HUDEP-2 (cell line): ENCODE results near the gene RFX4.
"Not testable (repeated sequence)": the region's sequence is repeated elsewhere in the genome, so short reads cannot be mapped to it uniquely, and the experiment has no call there.

Experiments
- DNase-seq, 76 experiments: peaks; one replicate each; lab custom pipeline; 2025; ENCODE audit not compliant: unreplicated experiment in 76 of 76; lab: John Stamatoyannopoulos, UW

RFX4 gene

GRCh38 chr12:106685381-106685780, 102.6 kb downstream of the RFX4 start:
- DNase-seq, result no peak

- no peak for DNase-seq
Observed at GRCh38 chr12:106687672-106688071, 104.9 kb downstream of the RFX4 start.

DNA sequence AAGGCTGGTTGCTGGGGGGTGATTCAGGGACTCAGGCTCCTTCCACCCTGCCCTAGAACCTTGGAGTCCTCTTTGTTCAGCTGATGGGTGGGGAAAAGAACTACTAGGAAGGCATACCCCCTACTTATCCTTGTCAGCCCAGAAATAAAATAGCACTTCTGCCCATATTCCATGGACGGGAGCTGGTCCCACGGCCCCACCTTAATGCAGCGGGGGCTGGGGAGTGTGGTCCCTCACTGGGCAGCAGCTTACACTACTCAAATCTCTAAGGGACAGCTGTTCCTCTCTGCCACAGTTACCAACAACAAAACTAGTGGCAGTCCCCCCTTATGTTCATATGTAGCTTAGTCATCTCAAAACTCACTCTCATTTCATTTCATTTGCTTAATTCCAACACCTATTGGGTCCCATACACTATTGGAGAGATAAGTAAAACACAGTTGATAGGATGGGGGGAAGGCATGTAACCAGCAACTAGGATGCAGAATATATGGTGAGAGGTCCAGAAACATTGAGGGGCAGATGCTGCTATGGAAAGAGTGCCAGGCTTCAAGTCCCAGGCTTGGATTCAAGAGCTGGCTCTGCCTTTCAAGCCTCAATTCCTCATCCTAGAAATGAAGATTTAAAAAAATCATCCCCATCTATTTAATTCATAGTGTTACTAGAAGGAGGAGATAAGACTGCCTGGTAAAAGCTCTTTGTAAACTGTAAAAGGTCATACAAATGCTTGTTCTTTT, 107.9 kb downstream of the RFX4 start:
- DNase-seq, result no peak

DNA sequence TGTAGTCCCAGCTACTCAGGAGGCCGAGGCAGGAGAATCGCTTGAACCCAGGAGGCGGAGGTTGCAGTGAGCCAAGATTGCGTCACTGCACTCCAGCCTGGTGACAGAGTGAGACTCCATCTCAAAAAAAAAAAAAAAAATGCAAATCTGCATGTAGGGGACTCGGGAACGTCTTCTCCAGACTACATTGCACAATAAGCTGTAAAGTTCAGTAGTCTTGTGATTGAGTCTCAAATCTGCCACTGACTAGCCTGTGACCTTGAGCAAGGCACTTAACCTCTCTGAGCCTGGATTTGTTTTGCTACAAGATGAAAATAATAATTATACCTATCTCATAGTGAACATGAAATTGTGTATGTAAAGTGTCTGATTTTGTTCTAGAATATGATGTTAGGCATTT, 109.2 kb downstream of the RFX4 start:
- DNase-seq, result not testable (repeated sequence)

GRCh38 chr12:106692896-106693820, 110.4 kb downstream of the RFX4 start:
- DNase-seq, result no peak

GRCh38 chr12:106696071-106696470, 113.3 kb downstream of the RFX4 start:
- DNase-seq, result no peak

- DNase-seq, result no peak
Observed at GRCh38 chr12:106696681-106697417, 114.0 kb downstream of the RFX4 start.

DNA sequence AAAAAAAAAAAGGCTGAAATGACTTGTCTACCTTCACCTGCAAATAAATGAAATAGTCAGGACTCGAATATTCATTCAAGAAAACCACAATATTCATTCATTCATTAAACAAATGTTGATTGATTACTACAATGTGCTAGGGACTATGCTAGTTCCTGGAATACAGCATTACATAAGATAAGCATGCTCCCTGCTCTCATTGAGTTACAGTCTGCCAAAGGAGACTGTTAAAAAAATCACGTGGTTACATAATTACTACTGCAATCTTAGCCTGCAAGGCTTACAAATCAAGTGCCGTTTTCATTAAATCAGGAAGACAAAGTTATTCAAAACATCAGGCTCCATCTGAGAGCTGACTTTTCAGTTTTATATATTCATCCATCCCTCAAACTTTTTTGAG, 121.3 kb downstream of the RFX4 start:
- DNase-seq, result no peak

- DNase-seq, result no peak
Observed at GRCh38 chr12:106705971-106706370, 123.2 kb downstream of the RFX4 start.

DNA sequence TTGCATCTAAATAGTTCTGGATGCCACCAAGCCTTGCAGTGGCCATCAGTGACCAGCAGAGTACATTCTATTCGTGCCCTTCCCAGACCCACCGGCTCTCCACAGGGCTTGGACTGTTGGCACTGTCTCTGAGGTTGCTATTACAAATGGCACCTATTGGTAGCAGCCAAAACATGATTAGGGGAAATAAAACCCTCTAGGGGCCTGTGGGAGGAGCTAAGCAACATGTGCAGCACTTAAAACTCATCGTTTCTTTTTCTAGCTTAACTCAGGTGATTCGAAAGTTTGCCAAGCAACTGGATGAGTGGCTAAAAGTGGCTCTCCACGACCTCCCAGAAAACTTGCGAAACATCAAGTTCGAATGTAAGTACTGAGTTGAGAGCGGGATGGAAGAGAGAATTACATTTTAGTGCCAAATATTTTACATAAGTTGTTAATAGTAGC, 126.3 kb downstream of the RFX4 start:
- no peak for DNase-seq

DNA sequence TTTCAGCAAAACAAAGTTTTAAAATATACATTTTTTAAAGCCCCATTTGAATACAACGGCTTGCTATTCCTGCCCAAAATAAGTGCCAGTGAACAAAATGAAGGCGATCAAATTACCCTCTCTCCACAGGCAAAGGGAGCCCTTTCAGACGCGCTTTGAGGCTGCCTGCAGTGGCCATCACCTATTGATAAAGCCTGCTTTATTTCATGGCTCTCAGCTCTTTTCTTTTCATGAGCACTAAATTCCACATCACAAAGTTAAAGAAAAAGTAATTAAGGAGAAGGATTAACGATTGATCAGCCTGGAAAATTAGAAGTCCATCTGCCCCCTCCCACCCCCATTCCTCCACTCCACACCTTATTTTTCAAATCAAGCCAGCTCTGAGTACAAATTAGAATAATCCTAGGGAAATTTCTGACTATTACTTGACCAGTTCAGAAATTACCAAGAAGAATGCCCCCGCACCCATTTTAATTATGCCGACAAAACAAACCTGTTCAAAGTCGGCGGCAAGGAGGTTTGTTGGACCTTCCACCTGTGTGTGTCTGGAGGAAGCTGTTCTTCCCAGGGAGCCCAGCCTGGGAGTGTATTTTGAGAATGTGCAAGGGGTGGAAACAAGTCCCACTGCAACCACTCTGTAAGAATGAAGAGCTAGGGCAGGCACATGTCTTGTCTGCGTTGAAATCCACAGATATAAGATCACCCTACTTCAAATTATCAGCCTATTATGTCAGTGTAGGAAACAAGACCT, 127.5 kb downstream of the RFX4 start:
- no peak for DNase-seq

DNA sequence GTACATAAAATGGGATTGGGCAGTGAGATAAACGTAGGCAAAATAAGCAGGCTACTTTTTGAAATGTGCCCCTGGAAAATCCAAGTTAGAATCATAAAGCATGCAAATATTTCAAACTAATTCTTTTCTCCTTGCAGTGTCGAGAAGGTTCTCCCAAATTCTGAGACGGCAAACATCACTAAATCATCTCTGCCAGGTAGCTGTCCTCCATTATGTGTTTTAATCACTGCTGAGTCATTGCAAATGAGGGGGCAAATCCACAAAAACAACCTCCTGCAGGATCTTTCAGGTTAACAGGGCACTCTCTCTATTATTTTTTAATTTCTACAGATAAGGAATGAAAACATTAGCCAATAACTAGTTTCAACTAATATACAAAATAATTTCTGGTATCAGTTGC, 128.5 kb downstream of the RFX4 start:
- DNase-seq, result no peak

DNA sequence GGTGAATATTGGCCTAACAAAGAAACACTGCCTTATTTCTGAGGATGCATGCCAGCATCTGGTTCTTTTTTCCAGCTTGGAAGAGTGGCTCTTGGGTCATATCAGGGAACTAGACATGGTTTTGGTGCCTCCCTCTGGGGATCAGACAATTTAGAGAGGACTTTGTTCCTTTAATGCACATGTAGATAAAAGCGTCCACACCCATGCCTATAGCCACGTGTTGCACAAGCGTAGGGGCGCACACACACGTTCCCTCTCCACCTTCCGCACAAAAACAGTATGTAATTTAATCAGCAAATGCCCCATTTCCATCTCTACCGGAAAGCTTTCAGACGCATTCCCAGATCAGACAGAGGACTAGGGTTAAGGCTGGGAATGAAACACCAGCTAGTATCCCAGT, 130.0 kb downstream of the RFX4 start:
- DNase-seq, result no peak

- no peak for DNase-seq
Observed at GRCh38 chr12:106714926-106715325, 132.1 kb downstream of the RFX4 start.

GRCh38 chr12:106715582-106715981, 132.8 kb downstream of the RFX4 start:
- DNase-seq, result no peak

GRCh38 chr12:106717673-106718072, 134.9 kb downstream of the RFX4 start:
- DNase-seq, result no peak

DNA sequence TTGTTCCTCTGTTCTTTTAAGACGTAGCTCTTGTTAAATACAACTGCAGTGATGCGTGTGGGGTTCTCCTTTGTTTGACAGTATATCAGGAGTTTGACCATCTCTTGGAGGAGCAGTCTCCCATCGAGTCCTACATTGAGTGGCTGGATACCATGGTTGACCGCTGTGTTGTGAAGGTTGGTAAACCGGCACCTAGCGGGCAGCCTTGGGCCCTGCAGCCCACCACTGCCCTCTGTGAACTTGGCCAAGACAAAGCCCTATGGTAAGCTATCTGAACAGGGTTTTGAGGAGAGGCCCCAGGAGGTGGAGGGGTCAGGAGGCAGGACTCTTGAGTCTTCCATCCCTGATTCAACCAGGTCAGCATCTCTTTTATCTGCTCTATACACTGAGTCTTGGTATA, 137.1 kb downstream of the RFX4 start:
- DNase-seq, result no peak

DNA sequence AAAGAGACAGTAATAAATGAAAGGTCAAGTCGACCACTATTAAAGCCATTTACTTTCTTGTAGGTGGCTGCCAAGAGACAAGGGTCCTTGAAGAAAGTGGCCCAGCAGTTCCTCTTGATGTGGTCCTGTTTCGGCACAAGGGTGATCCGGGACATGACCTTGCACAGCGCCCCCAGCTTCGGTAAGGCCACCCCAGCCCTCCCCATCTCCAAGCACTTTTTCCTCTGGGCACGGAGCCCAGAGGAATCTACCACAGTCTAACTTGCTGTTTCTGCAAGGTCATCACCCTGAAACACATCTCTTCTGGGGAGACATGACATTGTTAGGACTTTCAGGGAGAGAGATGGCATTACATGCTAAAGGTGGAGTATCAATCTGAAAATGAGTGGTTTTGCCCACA, 137.9 kb downstream of the RFX4 start:
- DNase-seq, result no peak

- DNase-seq, result no peak
Observed at GRCh38 chr12:106721915-106722314, 139.1 kb downstream of the RFX4 start.

DNA sequence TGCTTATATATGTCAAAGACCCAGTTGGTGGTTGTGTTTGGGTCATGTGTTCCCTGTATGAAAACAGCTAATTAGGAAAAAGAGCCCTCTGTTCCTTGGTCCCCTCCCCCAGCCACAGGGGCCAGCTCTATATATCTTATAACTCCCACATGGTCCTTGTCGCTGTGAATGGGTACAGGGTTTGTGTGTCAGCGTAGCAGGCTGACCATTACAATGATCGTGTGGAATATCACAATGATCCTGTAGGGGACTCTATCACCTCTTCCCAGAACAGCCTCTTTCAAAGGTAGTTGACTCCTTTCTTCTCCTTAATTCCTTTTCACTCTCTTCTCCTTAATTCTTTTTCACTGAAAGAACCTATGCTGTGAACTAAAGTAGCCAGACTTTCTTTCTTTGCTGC, 140.0 kb downstream of the RFX4 start:
- DNase-seq, result no peak

DNA sequence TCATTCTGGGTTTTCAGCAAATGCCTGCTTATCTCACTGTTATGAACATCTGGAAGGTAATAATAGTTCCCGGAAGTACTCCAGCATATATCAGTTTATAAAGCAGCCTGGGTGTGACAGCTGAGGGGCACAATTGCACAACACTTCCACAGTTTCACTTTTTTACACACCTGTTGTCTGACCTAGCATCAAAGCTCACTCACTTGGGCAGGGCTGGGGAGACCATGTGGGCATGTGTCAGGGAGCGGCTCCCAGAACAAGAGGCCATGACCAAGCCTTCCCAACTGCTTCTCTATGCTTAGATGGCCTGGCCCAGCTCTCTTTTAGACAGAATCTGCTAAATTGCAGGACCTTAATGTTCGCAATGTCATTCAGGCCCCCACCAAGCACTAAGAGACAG, 140.6 kb downstream of the RFX4 start:
- DNase-seq, result no peak
